Smooth muscle cell (in vitro differentiated cells): ENCODE data around the gene TMEM140. TPM values are rescaled to one million over a fixed set of nuclear protein-coding genes. Genes with fewer than 3 reads are reported as not detected.

Source experiments
- DNase-seq: peaks from one replicate; lab custom pipeline; 2025; ENCODE audit not compliant: unreplicated experiment; lab: John Stamatoyannopoulos, UW
- H2AFZ ChIP-seq: fragments of 200-600 bp; sonication (generic); 2 replicates; pipeline ENCODE4 v1.6.0; 2016; ENCODE audit warnings: antibody characterized with exemption, low read depth, mild to moderate bottlenecking
- H3F3A ChIP-seq: fragments of 200-600 bp; sonication (generic); 2 replicates; pipeline ENCODE4 v1.6.0; 2017; ENCODE audit warnings: antibody characterized with exemption, low read depth
- H3K27ac ChIP-seq: fragments of 200-600 bp; sonication (generic); 2 replicates; pipeline ENCODE4 v1.5.1; 2016; ENCODE audit warnings: low read depth, mild to moderate bottlenecking
- H3K27me3 ChIP-seq: fragments of 200-600 bp; sonication (generic); 2 replicates; pipeline ENCODE4 v1.6.1; 2016; ENCODE audit warnings: low read depth, mild to moderate bottlenecking
- H3K36me3 ChIP-seq: fragments of 200-600 bp; sonication (generic); 2 replicates; pipeline ENCODE4 v1.5.1; 2016; ENCODE audit warnings: low read depth
- H3K4me1 ChIP-seq: fragments of 200-600 bp; sonication (generic); 2 replicates; pipeline ENCODE4 v1.5.1; 2016; ENCODE audit warnings: low read depth
- H3K4me2 ChIP-seq: fragments of 200-600 bp; sonication (generic); 2 replicates; pipeline ENCODE4 v1.6.0; 2016; ENCODE audit warnings: mild to moderate bottlenecking
- H3K4me3 ChIP-seq: fragments of 200-600 bp; sonication (generic); 2 replicates; pipeline ENCODE4 v1.5.1; 2016; ENCODE audit warnings: mild to moderate bottlenecking
- H3K79me2 ChIP-seq: fragments of 200-600 bp; sonication (generic); 2 replicates; pipeline ENCODE4 v1.6.0; 2016; ENCODE audit warnings: low read depth, mild to moderate bottlenecking
- H3K9ac ChIP-seq: fragments of 200-600 bp; sonication (generic); 2 replicates; pipeline ENCODE4 v1.6.0; 2016; ENCODE audit warnings: low read depth
- H3K9me3 ChIP-seq: fragments of 200-600 bp; sonication (generic); replicated peaks from 2 replicates; pipeline ENCODE4 v1.5.1; 2016; ENCODE audit warnings: low read depth
- H4K20me1 ChIP-seq: fragments of 200-600 bp; sonication (generic); 2 replicates; pipeline ENCODE4 v1.6.0; 2016; ENCODE audit warnings: low read depth
- WGBS: methylation state at CpG from one replicate; pipeline ENCODE4 v1.1.7; 2016; ENCODE audit warnings: low lambda C conversion rate; 5-methylcytosine and 5-hydroxymethylcytosine counted together
- polyA plus RNA-seq: library from polyadenylated mRNA; unstranded; fragments of >200 nt; fragmentation: Nextera tagmentation; extraction: Ambion mirVana; gene quantifications from 2 replicates; pipeline ENCODE4 v1.2.1, GENCODE V29; 2016
- total RNA-seq: library from RNA; depleted of rRNA; stranded (reverse); fragments of >200 nt; gene quantifications from 2 replicates; pipeline ENCODE4 v1.2.3, GENCODE V29; 2014
- TF ChIP-seq, protein P1 (sequence below): fragments of 200-600 bp; sonication (generic); IDR thresholded peaks from 2 replicates; pipeline ENCODE4 v1.5.1; 2017; ENCODE audit warnings: borderline replicate concordance, mild to moderate bottlenecking, antibody characterized with exemption; ENCODE audit not compliant: insufficient read depth, poor library complexity, severe bottlenecking

Gene TMEM140
- total and polyA plus RNA-seq, 2 experiments from 2014 or later: 5.6 TPM; not detected in 1

- H4K20me1 ChIP-seq: no peaks in the 10 kb centered on the region
- H3K4me1 ChIP-seq: no peaks in the 10 kb centered on the region
- H2AFZ ChIP-seq: no peak overlapping the region
- TF ChIP-seq, protein P1, sequence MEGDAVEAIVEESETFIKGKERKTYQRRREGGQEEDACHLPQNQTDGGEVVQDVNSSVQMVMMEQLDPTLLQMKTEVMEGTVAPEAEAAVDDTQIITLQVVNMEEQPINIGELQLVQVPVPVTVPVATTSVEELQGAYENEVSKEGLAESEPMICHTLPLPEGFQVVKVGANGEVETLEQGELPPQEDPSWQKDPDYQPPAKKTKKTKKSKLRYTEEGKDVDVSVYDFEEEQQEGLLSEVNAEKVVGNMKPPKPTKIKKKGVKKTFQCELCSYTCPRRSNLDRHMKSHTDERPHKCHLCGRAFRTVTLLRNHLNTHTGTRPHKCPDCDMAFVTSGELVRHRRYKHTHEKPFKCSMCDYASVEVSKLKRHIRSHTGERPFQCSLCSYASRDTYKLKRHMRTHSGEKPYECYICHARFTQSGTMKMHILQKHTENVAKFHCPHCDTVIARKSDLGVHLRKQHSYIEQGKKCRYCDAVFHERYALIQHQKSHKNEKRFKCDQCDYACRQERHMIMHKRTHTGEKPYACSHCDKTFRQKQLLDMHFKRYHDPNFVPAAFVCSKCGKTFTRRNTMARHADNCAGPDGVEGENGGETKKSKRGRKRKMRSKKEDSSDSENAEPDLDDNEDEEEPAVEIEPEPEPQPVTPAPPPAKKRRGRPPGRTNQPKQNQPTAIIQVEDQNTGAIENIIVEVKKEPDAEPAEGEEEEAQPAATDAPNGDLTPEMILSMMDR: no peak
- H3K27me3 ChIP-seq: no peaks in the 10 kb centered on the region
- no peak overlapping the region for H3K27ac ChIP-seq
- no peak overlapping the region for H3K4me3 ChIP-seq
- H3K9ac ChIP-seq: no peak overlapping the region
- no peaks in the 10 kb centered on the region for H3F3A ChIP-seq
- no peaks in the 10 kb centered on the region for H3K36me3 ChIP-seq
- no peak for DNase-seq
- no peaks in the 10 kb centered on the region for H3K79me2 ChIP-seq
- peaks cover 6% of the 10 kb centered on the region for H3K9me3 ChIP-seq
- H3K4me2 ChIP-seq: no peak overlapping the region
Measured at GRCh38 chr7:135129579-135129978, 18.3 kb upstream of the TMEM140 start.

- no peaks in the 10 kb centered on the region for H4K20me1 ChIP-seq
- H3K27me3 ChIP-seq: no peaks in the 10 kb centered on the region
- no peak overlapping the region for H3K9ac ChIP-seq
- DNase-seq: no peak
- WGBS: 93% methylated on average over 3 of the region's 3 CpGs
- no peak overlapping the region for H2AFZ ChIP-seq
- no peaks in the 10 kb centered on the region for H3K9me3 ChIP-seq
- no peaks in the 10 kb centered on the region for H3K36me3 ChIP-seq
- no peak overlapping the region for H3K27ac ChIP-seq
- H3K4me3 ChIP-seq: no peak overlapping the region
- H3K4me1 ChIP-seq: no peaks in the 10 kb centered on the region
- H3K79me2 ChIP-seq: no peaks in the 10 kb centered on the region
- H3K4me2 ChIP-seq: no peak overlapping the region
- TF ChIP-seq, protein P1: no peak
- no peaks in the 10 kb centered on the region for H3F3A ChIP-seq
Measured at GRCh38 chr7:135143885-135144668, 3.8 kb upstream of the TMEM140 start.

- Histone ChIP-seq H3K4me2 (no peak overlapping the region), H3F3A (no peaks in the 10 kb centered on the region), H3K27me3 (no peaks in the 10 kb centered on the region), H3K79me2 (no peaks in the 10 kb centered on the region), H3K4me3 (peak overlapping the region; percentile 29), H3K36me3 (no peaks in the 10 kb centered on the region), H4K20me1 (no peaks in the 10 kb centered on the region), H3K4me1 (no peaks in the 10 kb centered on the region), H3K27ac (no peak overlapping the region), H3K9me3 (no peaks in the 10 kb centered on the region), H3K9ac (no peak overlapping the region), H2AFZ (no peak overlapping the region)
- 76% methylated on average over 6 of the region's 6 CpGs for WGBS
- TF ChIP-seq, protein P1: no peak
- no peak for DNase-seq
Measured at GRCh38 chr7:135147341-135147898, 452 bp upstream of the TMEM140 start.
